HepG2 (cell line): Measurements from ENCODE around the gene ZNF276. TPM values are rescaled to one million over a fixed set of nuclear protein-coding genes. Genes with fewer than 3 reads are reported as not detected.

Experiments used
- CSRNP2 ChIP-seq: sonication (generic); formaldehyde crosslinking; conservative IDR thresholded peaks from 2 replicates; pipeline ENCODE4 v1.8.0; 2022; ENCODE audit warnings: low read depth, missing genetic modification reagents
- GABPA ChIP-seq, 2 experiments: IDR thresholded peaks; 2 replicates each; pipeline ENCODE4 v1.6.1; 2011 to 2016; ENCODE audit warnings: low read depth in 2 of 2, low read length in 1 of 2, missing biosample characterization in 1 of 2, missing genetic modification characterization in 1 of 2
- HIC2 ChIP-seq: sonication (generic); formaldehyde crosslinking; IDR thresholded peaks from 2 replicates; pipeline ENCODE4 v1.9.0; 2022; ENCODE audit warnings: low read depth, missing genetic modification reagents
- HINFP ChIP-seq: sonication (generic); formaldehyde crosslinking; IDR thresholded peaks from 2 replicates; pipeline ENCODE4 v1.4.0; 2020; ENCODE audit warnings: low read depth, mild to moderate bottlenecking, missing genetic modification reagents
- HOXA5 ChIP-seq: sonication (generic); formaldehyde crosslinking; IDR thresholded peaks from 2 replicates; pipeline ENCODE4 v1.4.0; 2020; ENCODE audit warnings: missing genetic modification reagents
- KDM5A ChIP-seq: fragments of 200-600 bp; sonication (generic); IDR thresholded peaks from 2 replicates; pipeline ENCODE4 v1.7.0; 2018; ENCODE audit warnings: antibody characterized with exemption, mild to moderate bottlenecking, low read length, borderline replicate concordance
- RBFOX2 ChIP-seq: fragments of 200-400 bp; formaldehyde crosslinking; IDR thresholded peaks from 2 replicates; pipeline ENCODE4 v1.6.1; 2017; ENCODE audit warnings: low read depth, mild to moderate bottlenecking, low read length
- RXRA ChIP-seq: sonication (generic); formaldehyde crosslinking; IDR thresholded peaks from 2 replicates; pipeline ENCODE4 v1.5.1; 2020; ENCODE audit warnings: missing genetic modification reagents
- SP140L ChIP-seq: sonication (generic); formaldehyde crosslinking; IDR thresholded peaks from 2 replicates; pipeline ENCODE4 v1.4.0; 2020; ENCODE audit warnings: missing genetic modification reagents, borderline replicate concordance
- TRIM22 ChIP-seq: fragments of 450-650 bp; IDR thresholded peaks from 2 replicates; pipeline ENCODE4 v1.6.1; 2017
- ZBTB10 ChIP-seq: sonication (generic); formaldehyde crosslinking; IDR thresholded peaks from 2 replicates; pipeline ENCODE4 v1.4.0; 2020; ENCODE audit warnings: missing genetic modification reagents, borderline replicate concordance
- ZFP90 ChIP-seq: sonication (generic); formaldehyde crosslinking; IDR thresholded peaks from 2 replicates; pipeline ENCODE4 v1.8.0; 2022; ENCODE audit warnings: missing genetic modification reagents, mild to moderate bottlenecking, inconsistent platforms, borderline replicate concordance
- ZNF143 ChIP-seq: sonication (generic); formaldehyde crosslinking; IDR thresholded peaks from 2 replicates; pipeline ENCODE4 v1.4.0; 2020; ENCODE audit warnings: missing genetic modification reagents
- ZNF570 ChIP-seq: sonication (generic); formaldehyde crosslinking; IDR thresholded peaks from 2 replicates; pipeline ENCODE4 v1.4.0; 2020; ENCODE audit warnings: mild to moderate bottlenecking, missing genetic modification reagents, borderline replicate concordance
- ZNF660 ChIP-seq: sonication (generic); formaldehyde crosslinking; IDR thresholded peaks from 2 replicates; pipeline ENCODE4 v1.5.1; 2020; ENCODE audit warnings: mild to moderate bottlenecking, low read depth, missing genetic modification reagents, borderline replicate concordance
- ZNF784 ChIP-seq: sonication (generic); formaldehyde crosslinking; IDR thresholded peaks from 2 replicates; pipeline ENCODE4 v1.5.1; 2020; ENCODE audit warnings: missing genetic modification reagents, mild to moderate bottlenecking, borderline replicate concordance
- ZNF839 ChIP-seq: sonication (generic); formaldehyde crosslinking; IDR thresholded peaks from 2 replicates; pipeline ENCODE4 v1.4.0; 2020; ENCODE audit warnings: missing genetic modification reagents, mild to moderate bottlenecking, borderline replicate concordance
- polyA plus RNA-seq, 8 experiments: library from polyadenylated mRNA; depleted of rRNA in 3 of 8; stranded (reverse) in 7 of 8; unstranded in 1 of 8; fragments of >200 nt; fragmentation: Illumina TruSeq in 4 of 8; extraction: Trizol in 4 of 8; gene quantifications; 2 replicates each; pipeline versions ENCODE4 v1.2.1 to v1.2.3, GENCODE V29; 2011 to 2016; ENCODE audit warnings: low read depth in 4 of 8, missing spikeins in 1 of 8, mixed read lengths in 1 of 8; ENCODE audit not compliant: insufficient read depth in 1 of 8
- total RNA-seq, 5 experiments: library from RNA; depleted of rRNA; stranded (reverse); fragments of >200 nt; fragmentation: Illumina TruSeq; extraction: Trizol; gene quantifications; 2 replicates each; pipeline ENCODE4 v1.2.3, GENCODE V29; 2016; ENCODE audit warnings: low read depth in 1 of 5

ZNF276 gene
- total and polyA plus RNA-seq, 2 of the 13 experiments (the other 11 are each of a cell fraction or from before 2014, with no cell fraction given) = 17.7 to 18.0 TPM

GRCh38 chr16:89700649-89701424 is 20.5 kb upstream of the ZNF276 start (continued):
- TF ChIP-seq GABPA (IDR thresholded peaks at IDR 0.05; ENCODE audit: low read depth, low read length) (no peak), GABPA (CRISPR knock-in tag; IDR thresholded peaks at IDR 0.05; ENCODE audit: low read depth) (no peak), ZNF570 (CRISPR knock-in tag) (no peak), ZNF839 (CRISPR knock-in tag) (no peak), HIC2 (CRISPR knock-in tag) (no peak; the same call in 1 of the 2 replicates), RBFOX2 (peak; percentile 61), RXRA (CRISPR knock-in tag) (peak; percentile 64), ZFP90 (no peak; the same call in 1 of the 2 replicates), ZBTB10 (CRISPR knock-in tag) (no peak), CSRNP2 (CRISPR knock-in tag) (no peak), HOXA5 (CRISPR knock-in tag) (peak; percentile 19; the same call in 1 of the 2 replicates), TRIM22 (no peak), KDM5A (no peak), SP140L (CRISPR knock-in tag) (no peak), ZNF143 (CRISPR knock-in tag) (no peak; the same call in 1 of the 2 replicates), ZNF784 (CRISPR knock-in tag) (peak; percentile 43; the same call in 1 of the 2 replicates), ZNF660 (no peak), HINFP (CRISPR knock-in tag) (no peak; the same call in 1 of the 2 replicates)
